Myometrial cell (primary cell): ENCODE results near the gene SPARCL1. TPM values are rescaled to one million over a fixed set of nuclear protein-coding genes. Genes with fewer than 3 reads are reported as not detected.

Experiments used
- total RNA-seq: library from RNA; depleted of rRNA; stranded (reverse); fragments of >200 nt; gene quantifications from 2 replicates; pipeline ENCODE4 v1.2.3, GENCODE V29; 2015

SPARCL1 gene, protein sequence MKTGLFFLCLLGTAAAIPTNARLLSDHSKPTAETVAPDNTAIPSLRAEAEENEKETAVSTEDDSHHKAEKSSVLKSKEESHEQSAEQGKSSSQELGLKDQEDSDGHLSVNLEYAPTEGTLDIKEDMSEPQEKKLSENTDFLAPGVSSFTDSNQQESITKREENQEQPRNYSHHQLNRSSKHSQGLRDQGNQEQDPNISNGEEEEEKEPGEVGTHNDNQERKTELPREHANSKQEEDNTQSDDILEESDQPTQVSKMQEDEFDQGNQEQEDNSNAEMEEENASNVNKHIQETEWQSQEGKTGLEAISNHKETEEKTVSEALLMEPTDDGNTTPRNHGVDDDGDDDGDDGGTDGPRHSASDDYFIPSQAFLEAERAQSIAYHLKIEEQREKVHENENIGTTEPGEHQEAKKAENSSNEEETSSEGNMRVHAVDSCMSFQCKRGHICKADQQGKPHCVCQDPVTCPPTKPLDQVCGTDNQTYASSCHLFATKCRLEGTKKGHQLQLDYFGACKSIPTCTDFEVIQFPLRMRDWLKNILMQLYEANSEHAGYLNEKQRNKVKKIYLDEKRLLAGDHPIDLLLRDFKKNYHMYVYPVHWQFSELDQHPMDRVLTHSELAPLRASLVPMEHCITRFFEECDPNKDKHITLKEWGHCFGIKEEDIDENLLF
- not detected in 2 replicates for total RNA-seq

DNA sequence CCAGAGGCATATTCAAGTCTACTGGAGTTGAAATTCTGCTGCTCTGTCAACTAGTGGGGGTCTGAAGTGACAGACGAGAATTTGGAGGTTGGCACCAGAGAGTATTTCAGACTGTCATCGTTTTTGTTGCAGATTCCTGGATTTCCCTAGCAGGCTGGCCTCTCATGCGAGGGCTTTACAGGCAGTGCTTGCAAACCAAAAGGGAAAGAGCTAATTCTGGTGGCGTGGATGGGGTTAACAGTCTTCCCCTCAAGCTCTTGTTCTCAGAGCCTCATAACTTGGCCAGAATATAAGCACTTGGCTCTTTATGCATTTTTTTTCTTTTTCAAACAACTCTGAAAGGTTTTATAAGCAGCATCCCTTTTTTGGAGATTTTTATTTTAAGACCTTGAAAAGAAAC is at the start of gene SPARCL1:
TSS of gene SPARCL1 (minus strand) at position 190 of the 400 bp plus-strand sequence. CDS start 29,802 bp downstream, outside the sequence.

Other genes with a start within 250 kb of the SPARCL1 start
- under 0.01 and 1.1 TPM in 2 replicates for gene HSD17B13, start 206.5 kb downstream of the SPARCL1 start, total RNA-seq
- 33.8 and 36.6 TPM in 2 replicates for gene HSD17B11, start 138.2 kb downstream of the SPARCL1 start, total RNA-seq
- gene NUDT9, start 106.8 kb downstream of the SPARCL1 start, total RNA-seq = 11.9 and 13.5 TPM in 2 replicates
- gene DSPP, start 79.2 kb upstream of the SPARCL1 start, total RNA-seq = not detected in 2 replicates
- not detected in 2 replicates for gene DMP1, start 120.9 kb upstream of the SPARCL1 start, total RNA-seq